NCI-H2171 treated with DMSO at 0.1 percent for 48 hours (cell line): Measurements from ENCODE around the gene ANKLE2.

Source experiments
- DNase-seq: peaks from one replicate; lab custom pipeline; 2025; lab: John Stamatoyannopoulos, UW

ANKLE2 gene

DNA sequence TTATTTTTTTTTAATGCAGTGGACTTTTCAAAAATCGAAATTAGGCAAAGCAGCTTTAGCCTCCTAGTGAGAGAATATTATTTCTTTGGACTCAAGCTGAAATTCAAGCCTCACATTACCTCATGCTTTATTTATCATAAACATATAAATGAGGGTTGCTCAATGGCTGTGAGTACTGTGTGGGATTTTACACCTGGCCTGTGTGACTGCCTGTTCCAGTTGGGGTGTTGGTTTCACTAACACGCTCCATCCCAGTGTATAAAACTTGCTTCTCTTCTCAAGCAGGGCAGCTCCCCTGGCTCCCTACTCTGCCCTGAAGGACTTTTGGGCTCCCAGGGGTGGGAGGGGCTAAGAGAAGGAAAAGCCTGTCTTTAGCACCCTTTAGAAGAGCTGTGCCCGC lies 15.0 kb downstream of the ANKLE2 start:
- DNase-seq: no peak

DNA sequence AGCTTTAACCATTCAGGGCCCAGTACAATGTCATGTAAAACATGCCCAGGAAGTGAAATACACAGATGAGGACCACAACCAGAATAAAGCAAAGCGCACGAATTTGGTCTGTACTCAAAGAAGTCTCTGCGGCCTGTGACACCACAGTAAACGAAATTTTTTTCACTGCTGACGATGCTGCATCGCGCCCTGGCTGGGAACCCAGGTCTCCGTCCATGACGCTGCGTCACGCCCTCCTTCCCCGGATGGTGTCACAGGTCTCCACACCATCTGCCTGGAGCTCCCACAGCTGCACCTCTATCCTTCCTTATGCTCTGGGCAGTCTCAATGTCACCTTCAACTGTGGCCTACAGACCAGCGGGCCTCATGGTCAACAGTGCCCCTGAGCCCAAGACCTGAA lies 17.8 kb downstream of the ANKLE2 start:
- DNase-seq: no peak

GRCh38 chr12:132741620-132742019 lies 20.0 kb downstream of the ANKLE2 start:
- DNase-seq: no peak

DNA sequence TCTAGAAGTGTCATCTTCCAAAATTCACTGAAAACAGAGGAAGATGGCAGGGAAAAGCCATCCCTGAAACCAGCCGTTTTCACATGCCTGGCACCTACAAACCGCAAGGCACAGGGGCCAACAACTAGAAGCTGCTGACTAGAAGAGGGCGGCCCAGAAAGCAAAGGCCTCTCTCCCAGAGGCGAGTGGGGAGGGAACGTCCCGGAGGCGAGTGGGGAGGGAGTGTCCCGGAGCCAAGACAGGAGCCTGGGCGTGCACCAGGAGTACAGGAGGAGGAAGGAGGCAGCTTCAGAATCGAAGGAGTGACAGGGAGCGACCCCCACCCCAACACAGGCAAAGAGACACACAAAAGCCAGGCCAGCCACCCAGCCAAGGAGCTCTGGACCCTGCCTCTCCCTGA lies 21.0 kb downstream of the ANKLE2 start:
- DNase-seq: no peak

DNA sequence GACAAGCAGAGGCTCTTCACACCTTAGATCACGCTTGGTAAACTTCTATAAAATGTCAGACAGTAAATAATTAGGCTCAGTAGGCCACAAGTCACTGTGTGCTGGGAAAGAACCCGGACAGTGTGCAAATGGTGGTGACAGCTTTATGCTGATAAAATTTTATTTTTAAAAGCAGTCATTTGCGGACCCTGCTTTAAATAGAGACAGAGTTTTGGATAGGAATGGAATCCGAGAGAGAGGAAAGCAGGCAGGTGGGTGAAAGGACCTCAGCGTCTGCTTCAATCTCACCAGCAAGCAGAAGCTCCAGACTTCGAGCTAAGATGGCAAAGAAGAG lies 21.4 kb downstream of the ANKLE2 start:
- DNase-seq: no peak

GRCh38 chr12:132739600-132740312 lies 21.9 kb downstream of the ANKLE2 start:
- no peak for DNase-seq

DNA sequence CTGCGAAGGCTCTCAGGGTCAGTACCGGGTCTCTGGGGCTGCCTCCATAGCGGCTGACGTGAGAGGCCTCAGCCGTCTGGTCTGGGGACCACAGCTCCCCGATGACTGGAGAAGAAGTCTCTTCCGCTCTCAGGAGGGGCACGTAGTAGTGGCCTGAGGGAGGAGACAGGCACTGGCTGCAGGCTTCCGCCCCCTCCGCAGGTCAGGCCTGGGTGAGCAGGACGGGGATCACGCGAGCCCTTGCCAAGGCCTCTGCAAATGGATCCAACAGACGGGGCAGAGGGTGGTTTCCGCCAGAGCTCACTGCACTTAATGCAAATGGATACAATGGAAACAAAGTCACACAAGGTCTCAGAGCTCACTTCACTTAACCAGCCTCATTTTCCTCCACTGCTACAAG lies 24.7 kb downstream of the ANKLE2 start:
- no peak for DNase-seq

DNA sequence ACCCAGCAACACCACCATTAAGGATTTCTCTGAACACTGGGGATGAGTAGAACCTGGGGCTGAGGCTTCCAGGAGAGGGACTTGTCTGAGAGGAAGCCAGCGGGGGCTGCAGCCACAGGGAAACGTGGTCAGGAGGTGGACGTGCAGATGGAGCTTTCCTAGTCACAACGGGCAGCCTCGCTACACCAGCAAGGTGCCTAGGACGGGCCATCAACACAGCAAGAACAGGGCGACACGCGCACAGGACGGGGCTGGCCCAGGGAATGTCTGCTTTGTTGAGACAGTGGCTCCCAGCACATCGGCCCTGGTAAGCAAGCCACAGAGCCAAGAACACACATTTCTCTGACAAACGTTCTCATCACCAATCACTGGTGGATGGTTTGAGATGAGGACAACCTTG lies 25.3 kb downstream of the ANKLE2 start:
- no peak for DNase-seq

DNA sequence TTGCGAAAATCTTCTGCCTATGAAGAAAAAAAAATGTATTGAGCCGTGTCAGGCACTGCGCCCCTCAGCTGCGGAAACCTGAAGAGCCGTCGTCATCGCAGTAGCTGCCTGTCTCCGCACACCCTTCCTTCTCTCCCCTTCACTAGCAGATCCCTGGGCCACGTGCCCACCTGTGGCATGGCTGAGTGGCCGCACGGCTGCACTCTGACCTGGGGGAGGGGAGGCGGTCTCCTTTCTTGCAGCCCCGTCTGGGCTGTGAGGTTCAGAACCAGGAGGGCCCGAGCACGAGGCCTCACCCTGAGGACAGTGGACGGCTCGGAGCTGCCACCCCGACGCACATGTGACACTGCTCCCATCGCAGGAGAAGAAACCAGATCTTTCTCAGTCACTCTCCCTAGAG lies 26.1 kb downstream of the ANKLE2 start:
- DNase-seq: no peak

DNA sequence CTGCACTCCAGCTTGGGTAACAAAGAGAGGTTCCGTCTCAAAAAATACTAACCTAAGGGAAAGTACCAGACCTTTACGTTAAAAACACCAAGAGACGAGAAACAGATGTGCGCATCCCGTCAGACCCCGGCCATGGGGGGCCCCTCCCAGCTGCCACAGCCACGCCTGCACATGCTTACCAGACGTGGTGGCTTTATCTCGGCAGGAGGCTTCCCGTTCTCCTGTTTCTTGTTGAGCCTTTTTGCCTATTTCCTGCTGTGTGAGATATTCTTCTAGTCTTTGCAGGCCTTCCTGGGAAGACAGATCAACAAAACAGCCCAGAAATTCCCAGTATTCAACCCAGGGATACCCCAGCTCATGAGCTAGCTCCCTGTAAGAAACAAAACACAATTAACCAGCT lies 27.4 kb downstream of the ANKLE2 start:
- no peak for DNase-seq

- DNase-seq: no peak
These were observed 30.1 kb downstream of the ANKLE2 start for GRCh38 chr12:132731574-132731973.

- DNase-seq: no peak
These were observed 31.3 kb downstream of the ANKLE2 start for GRCh38 chr12:132730353-132730752.

- DNase-seq: peak; percentile 70
These were observed 31.9 kb downstream of the ANKLE2 start for GRCh38 chr12:132729541-132730320.

DNA sequence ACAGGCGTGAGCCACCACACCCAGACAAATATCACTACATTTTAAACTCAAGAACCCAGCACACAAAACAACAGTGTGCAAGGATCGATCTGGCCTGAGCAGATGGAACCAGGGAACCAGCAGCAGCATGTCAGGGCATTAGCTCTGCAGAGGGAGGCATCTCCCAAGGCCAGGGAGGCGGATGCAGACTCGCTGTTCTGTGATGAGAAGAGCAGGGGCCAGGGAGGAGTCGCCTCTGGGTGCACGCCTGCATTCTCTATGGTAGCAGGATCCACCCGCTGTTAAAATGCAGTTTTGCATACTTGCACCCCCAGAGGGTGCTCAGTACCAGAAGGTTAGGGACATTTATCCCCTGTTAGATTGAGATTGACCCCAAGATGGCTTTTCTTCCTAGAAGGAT lies 33.1 kb downstream of the ANKLE2 start:
- DNase-seq: no peak

GRCh38 chr12:132727091-132727794 lies 34.4 kb downstream of the ANKLE2 start:
- no peak for DNase-seq

DNA sequence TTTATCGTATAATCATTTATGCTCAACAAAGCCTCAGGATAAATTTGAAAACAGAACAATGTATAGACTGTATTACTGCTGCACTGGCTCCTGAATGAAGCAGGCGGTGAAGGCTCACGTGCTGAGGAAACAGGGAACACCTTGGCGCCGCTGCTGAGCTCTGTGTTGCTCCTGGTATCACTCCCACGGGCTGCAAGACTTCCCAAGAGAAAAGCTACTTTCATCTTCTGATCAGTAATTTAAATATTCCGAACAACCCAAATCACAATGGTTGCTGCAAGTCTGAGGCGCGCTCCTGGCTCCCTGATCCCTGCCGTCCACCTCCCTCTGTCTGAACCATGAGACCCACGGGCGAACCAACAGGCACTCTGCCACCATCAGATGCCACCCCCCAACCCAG lies 35.2 kb downstream of the ANKLE2 start:
- no peak for DNase-seq

DNA sequence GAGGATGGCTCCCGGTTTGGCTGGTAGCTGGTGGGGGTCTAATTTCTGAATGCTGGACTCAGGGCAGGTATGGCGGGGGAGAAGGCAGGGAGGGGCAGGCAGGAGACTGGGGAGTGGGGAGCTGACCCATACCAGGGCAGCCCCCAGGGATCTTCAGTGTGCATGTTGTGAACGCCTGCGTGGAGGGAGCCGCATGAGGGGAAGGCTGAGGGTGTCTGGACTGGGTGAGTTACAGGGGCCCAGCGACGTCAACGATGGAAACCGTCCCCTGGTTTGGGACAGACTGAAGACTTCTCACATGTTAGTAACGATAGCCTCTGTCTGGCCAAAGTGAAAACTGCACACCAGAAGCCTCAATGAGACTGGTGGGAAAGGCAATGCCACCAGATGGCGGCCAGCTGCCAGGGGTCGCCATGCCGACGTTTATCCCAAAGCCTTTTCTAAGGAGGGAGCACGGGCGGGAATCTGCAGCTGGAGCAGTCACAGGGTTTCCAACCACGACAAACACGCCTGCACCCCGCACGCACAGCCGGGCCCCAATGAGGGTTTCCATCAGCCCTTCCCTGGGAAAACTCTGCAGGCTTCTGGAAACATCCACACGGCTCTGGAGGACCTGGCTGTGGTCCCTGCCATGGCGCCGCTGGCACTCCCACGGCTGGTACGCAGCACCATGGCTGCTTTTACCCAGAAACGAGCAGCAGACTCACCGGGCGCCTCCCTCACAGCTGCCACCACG lies 37.0 kb downstream of the ANKLE2 start:
- no peak for DNase-seq

DNA sequence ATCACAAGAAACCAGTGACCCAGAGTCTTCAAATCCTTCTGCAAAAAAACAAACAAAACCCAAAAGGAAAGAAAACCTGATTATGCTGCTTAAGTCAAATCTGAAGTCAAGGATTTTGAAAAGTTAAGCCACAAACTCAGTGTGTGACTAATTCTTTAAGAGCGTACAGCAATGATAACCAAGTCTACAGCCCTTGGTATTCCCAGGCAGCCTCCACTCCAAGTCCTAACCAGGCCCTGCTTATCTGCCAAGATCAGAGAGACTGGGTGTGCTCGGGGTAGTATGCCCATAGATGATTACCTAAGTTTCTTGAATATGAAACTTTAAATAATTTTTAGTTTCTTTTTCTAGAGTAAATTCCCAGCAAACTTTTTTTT lies 37.9 kb downstream of the ANKLE2 start:
- DNase-seq: no peak

GRCh38 chr12:132723015-132723763 lies 38.4 kb downstream of the ANKLE2 start:
- DNase-seq: no peak

GRCh38 chr12:132720606-132721345 lies 40.9 kb downstream of the ANKLE2 start:
- DNase-seq: no peak

- no peak for DNase-seq
These were observed 41.7 kb downstream of the ANKLE2 start for GRCh38 chr12:132719954-132720324.
